Measurements from ENCODE around the gene ANGEL1. TPM values are rescaled to one million over a fixed set of nuclear protein-coding genes. Genes with fewer than 3 reads are reported as not detected.

Gene ANGEL1
- total and polyA plus RNA-seq, 9 of the 15 experiments (the other 6 are each of a cell fraction or from before 2014, with no cell fraction given), result 2.1 to 22.2 (median 7.3) TPM

DNA sequence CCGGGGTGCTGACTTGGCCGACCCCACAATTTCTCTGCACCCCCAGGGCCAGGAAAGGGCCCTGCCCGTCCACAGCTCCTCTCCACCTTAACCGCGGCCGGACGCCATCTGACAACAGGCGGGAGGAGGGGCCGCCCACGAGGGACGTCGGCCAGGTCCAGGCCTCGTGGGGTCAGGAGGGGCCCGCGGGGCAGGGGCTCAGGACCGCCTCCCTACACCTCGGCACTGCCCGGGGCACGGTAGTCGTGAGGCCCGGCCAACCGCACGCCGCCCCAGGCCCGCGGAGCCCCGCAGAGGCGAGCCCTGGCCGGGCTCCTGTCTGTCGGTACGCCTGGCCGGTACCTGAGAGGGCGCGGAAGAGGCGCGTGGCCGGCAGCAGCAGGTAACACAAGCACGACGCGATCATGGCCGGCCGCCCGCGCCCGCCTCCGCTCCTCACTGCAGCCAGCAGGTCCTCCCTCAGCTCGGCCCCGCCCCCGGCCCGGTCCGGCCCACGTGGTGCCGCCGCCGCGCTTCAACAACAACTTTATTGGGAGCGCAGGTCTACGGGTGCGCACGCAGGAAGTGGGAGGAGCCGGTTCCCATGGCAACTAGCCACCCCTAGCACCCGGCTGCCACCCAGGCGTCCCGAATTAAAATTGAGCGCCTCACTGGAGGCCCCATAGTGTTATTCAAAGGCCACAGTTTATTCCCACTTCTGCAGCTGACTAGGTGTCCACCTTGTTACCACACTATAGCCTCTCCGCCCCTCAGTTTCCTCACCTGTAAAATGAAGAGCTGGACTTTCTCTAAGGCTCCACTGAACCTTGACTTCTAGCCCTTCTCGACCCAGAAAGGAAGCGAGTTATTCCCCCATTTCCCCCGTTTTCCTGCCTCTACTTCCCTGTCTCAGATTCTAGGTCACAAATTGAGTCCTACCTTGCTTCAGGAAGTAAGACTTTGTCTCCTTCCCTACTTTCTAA lies at the start of gene ANGEL1 (continued):
- no peak for TF ChIP-seq ZNF184 (CRISPR knock-in tag; IDR thresholded peaks at IDR 0.05)

DNA sequence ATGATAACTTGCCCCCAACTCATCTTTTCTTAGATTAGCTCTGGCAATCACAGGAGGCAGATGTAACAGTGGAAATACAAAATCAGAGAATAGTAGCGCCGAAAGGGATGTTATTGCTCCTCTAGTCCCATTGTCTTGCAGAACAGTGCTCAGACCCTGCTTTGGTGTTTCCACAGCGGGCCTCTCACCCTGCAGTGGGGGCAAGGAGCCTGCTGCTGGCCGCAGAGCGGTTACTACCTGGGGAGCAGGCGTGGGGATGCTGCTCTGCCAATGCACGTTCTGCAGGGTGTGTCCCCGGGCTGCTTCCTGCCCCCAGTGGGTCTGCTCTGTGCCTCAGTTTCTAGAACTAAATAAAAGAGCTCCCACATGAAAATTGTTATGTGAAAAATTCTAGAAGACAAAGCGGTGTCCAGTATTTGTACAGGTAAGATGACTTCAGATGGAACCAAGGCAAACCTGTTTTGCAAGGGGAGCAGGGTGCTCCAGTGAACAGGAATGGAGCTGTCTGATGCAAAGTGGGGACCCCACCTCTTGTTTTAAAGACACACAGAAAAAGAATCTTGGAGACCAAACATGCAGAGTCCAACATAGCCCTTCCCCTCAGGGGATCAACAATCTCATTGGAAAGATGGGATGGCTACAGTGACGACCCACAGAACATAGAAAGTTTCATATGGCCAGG lies 49.0 kb upstream of the ANGEL1 start:
- H3K9me1 ChIP-seq (ENCODE audit: control insufficient read depth, insufficient read depth, low read length), result no peaks in the 10 kb centered on the region
- in situ Hi-C loops (cut with MboI) (loop anchor here (10.0 kb wide), 1 partner anchor 147 kb away; no protein-coding TSS in a partner anchor), intact Hi-C loops (cut with micrococcal nuclease) (no loop called here)
- H3K4me2 ChIP-seq (ENCODE audit: insufficient read depth, low read length), result no peak overlapping the region
- 3% methylated on average over 8 of the region's 10 CpGs for WGBS (ENCODE audit: insufficient coverage, low coverage, missing lambda C conversion rate)
- H3K9me3 ChIP-seq (replicated peaks; ENCODE audit: control insufficient read depth, insufficient read depth, low read depth, low read length), result no peaks in the 10 kb centered on the region
- no peak for ATAC-seq
- no peak for FAIRE-seq
- no peak overlapping the region for H3K4me3 ChIP-seq
- H3K27me3 ChIP-seq (ENCODE audit: control insufficient read depth in 2 of 2, insufficient read depth in 2 of 2, low read length in 2 of 2), result peaks cover 14 to 55% of the 10 kb centered on the region in 2 experiments; a peak in 4 of 5 replicates
- no peaks in the 10 kb centered on the region for H3K36me3 ChIP-seq (ENCODE audit: control insufficient read depth, insufficient read depth, low read length)
- H2AFZ ChIP-seq (ENCODE audit: low read depth, low read length), result no peak overlapping the region
- BruUV-seq (replicated peaks), result no TSS peak
- no peak for TF ChIP-seq ZKSCAN8 (CRISPR knock-in tag; IDR thresholded peaks at IDR 0.05)
- no peak for TF ChIP-seq ZNF717 (CRISPR knock-in tag; IDR thresholded peaks at IDR 0.05)
- TF ChIP-seq SAP30 (IDR thresholded peaks at IDR 0.05; ENCODE audit: borderline replicate concordance, insufficient read depth, low read depth, low read length, poor library complexity, severe bottlenecking), result no peak
- TF ChIP-seq, protein P1, sequence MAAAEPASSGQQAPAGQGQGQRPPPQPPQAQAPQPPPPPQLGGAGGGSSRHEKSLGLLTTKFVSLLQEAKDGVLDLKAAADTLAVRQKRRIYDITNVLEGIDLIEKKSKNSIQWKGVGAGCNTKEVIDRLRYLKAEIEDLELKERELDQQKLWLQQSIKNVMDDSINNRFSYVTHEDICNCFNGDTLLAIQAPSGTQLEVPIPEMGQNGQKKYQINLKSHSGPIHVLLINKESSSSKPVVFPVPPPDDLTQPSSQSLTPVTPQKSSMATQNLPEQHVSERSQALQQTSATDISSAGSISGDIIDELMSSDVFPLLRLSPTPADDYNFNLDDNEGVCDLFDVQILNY (CRISPR knock-in tag; IDR thresholded peaks at IDR 0.05), result no peak
- no peak for TF ChIP-seq MAFK (IDR thresholded peaks at IDR 0.05; ENCODE audit: low read length)
- no peak for TF ChIP-seq PTRF (tag; IDR thresholded peaks at IDR 0.05)
- no peak for TF ChIP-seq ELF4 (CRISPR knock-in tag; IDR thresholded peaks at IDR 0.05)
- no peak for TF ChIP-seq NR4A1 (CRISPR knock-in tag; IDR thresholded peaks at IDR 0.05)
- TF ChIP-seq NR4A1 (tag; IDR thresholded peaks at IDR 0.05), result no peak
- TF ChIP-seq KDM5B (IDR thresholded peaks at IDR 0.05; ENCODE audit: insufficient replicate concordance, low read depth, low read length), result no peak
- no peak for TF ChIP-seq FOSL1 (tag; conservative IDR thresholded peaks at IDR 0.05)
- no peak for TF ChIP-seq PPARD (CRISPR knock-in tag; IDR thresholded peaks at IDR 0.05)
- no peak for DNase-seq (ENCODE audit: extremely low read depth in 1 of 4, low spot score in 3 of 4)
- H3K79me2 ChIP-seq (ENCODE audit: control insufficient read depth, insufficient read depth, low read length), result no peaks in the 10 kb centered on the region
- CTCF ChIA-PET (ENCODE audit: low intra/inter-chr PET ratio), result no interaction called here
- no peaks in the 10 kb centered on the region for H3K4me1 ChIP-seq (replicated peaks in 1 of 2; ENCODE audit: control insufficient read depth in 2 of 2, insufficient read depth in 2 of 2, low read length in 2 of 2)
- H3K9ac ChIP-seq (ENCODE audit: insufficient read depth in 1 of 2, low read depth in 2 of 2, low read length in 2 of 2), result no peak overlapping the region
- H3K27ac ChIP-seq (ENCODE audit: extremely low read depth, low read depth, low read length), result no peak overlapping the region
- no peaks in the 10 kb centered on the region for H4K20me1 ChIP-seq (replicated peaks; ENCODE audit: control insufficient read depth, insufficient read depth, low read length)
- POLR2A ChIA-PET, result no interaction called here

All from K562 (cell line).